ENCODE data around the gene ICAM5. TPM values are rescaled to one million over a fixed set of nuclear protein-coding genes. Genes with fewer than 3 reads are reported as not detected.

Gene ICAM5
- total and polyA plus RNA-seq, 9 of the 15 experiments (the other 6 are each of a cell fraction or from before 2014, with no cell fraction given) = 0.10 to 114 (median 13.7) TPM

GRCh38 chr19:10299545-10300458 is 10.1 kb downstream of the ICAM5 start (continued):
- TF ChIP-seq ZBTB40 (IDR thresholded peaks at IDR 0.05) (peak; percentile 78), ZBTB40 (CRISPR knock-in tag; IDR thresholded peaks at IDR 0.05) (no peak), ARID3B (CRISPR knock-in tag; IDR thresholded peaks at IDR 0.05; ENCODE audit: borderline replicate concordance) (no peak), ZFPM2 (CRISPR knock-in tag; IDR thresholded peaks at IDR 0.05) (no peak), PHB2 (IDR thresholded peaks at IDR 0.05; ENCODE audit: low read depth) (peak; percentile 71), ZC3H11A (IDR thresholded peaks at IDR 0.05; ENCODE audit: low read depth, low read length) (no peak), MTA2 (IDR thresholded peaks at IDR 0.05; ENCODE audit: low read depth) (peak; percentile 87), MCM5 (IDR thresholded peaks at IDR 0.05; ENCODE audit: low read depth) (no peak), ZNF445 (CRISPR knock-in tag; IDR thresholded peaks at IDR 0.05; ENCODE audit: low read depth) (no peak), MECOM (CRISPR knock-in tag; IDR thresholded peaks at IDR 0.05) (no peak), KHSRP (IDR thresholded peaks at IDR 0.05) (no peak), ZFP91 (CRISPR knock-in tag; IDR thresholded peaks at IDR 0.05) (peak; percentile 71)

Data from K562 (cell line).